SKM-1 (cell line): ENCODE results near the gene GSTA3.
"Not testable (repeated sequence)": the region's sequence is repeated elsewhere in the genome, so short reads cannot be mapped to it uniquely, and the experiment has no call there.

Experiments used
- DNase-seq: peaks from one replicate; lab custom pipeline; 2025; ENCODE audit not compliant: unreplicated experiment; lab: John Stamatoyannopoulos, UW

GSTA3 gene

GRCh38 chr6:52868240-52868639 lies 41.3 kb downstream of the GSTA3 start:
- no peak for DNase-seq

GRCh38 chr6:52861151-52861550 lies 48.3 kb downstream of the GSTA3 start:
- DNase-seq, result not testable (repeated sequence)

- DNase-seq, result no peak
Observed at GRCh38 chr6:52858416-52858815, 51.1 kb downstream of the GSTA3 start.

GRCh38 chr6:52856137-52856536 lies 53.4 kb downstream of the GSTA3 start:
- DNase-seq, result not testable (repeated sequence)

- no peak for DNase-seq
Observed at GRCh38 chr6:52849137-52849536, 60.4 kb downstream of the GSTA3 start.
